ENCODE data around the gene ACVR1.

ACVR1 gene

DNA sequence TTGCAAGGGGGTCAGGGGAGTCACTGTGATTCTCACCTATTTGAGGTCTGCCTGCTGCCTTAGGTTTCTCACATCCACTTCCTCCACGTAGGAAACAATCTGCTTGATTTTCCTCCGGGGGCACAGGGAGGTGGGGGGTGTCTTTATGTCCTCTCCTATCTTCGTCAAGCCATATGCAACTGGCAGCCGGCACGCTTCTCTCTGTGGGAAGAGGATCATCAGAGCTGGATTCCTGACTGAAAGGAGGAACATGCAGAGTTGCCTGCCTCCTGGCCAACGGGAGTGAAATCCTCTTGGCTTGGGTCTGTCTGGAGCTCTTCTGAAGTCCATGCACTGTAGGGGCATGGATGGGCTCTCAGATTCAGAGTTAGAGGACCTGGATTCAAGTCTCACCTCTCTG is 43.1 kb upstream of the ACVR1 start:
- no peak for DNase-seq (ENCODE audit: low read depth)
- TF ChIP-seq, protein P1, sequence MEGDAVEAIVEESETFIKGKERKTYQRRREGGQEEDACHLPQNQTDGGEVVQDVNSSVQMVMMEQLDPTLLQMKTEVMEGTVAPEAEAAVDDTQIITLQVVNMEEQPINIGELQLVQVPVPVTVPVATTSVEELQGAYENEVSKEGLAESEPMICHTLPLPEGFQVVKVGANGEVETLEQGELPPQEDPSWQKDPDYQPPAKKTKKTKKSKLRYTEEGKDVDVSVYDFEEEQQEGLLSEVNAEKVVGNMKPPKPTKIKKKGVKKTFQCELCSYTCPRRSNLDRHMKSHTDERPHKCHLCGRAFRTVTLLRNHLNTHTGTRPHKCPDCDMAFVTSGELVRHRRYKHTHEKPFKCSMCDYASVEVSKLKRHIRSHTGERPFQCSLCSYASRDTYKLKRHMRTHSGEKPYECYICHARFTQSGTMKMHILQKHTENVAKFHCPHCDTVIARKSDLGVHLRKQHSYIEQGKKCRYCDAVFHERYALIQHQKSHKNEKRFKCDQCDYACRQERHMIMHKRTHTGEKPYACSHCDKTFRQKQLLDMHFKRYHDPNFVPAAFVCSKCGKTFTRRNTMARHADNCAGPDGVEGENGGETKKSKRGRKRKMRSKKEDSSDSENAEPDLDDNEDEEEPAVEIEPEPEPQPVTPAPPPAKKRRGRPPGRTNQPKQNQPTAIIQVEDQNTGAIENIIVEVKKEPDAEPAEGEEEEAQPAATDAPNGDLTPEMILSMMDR (IDR thresholded peaks at IDR 0.05; ENCODE audit: low read depth, low read length, missing control alignments) = no peak

DNA sequence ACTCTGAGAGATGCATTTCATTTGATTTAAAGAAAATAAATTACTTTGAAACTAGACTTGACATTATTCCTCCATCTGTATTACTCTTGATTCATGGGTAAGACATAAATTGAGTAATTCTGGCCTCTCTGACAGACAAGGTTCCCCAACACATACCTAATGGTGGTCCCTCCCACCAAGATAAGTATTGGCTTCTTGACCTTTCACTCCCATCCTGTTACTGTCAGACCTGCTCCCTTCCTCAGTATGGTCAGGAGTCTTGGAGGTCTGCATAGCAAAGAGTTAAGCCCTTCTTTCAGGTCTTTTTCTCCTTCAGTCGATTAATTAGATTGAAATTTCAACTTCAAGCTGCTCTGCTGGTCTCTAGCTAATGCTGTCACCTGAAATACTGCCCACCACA is 42.2 kb upstream of the ACVR1 start:
- TF ChIP-seq, protein P1 (IDR thresholded peaks at IDR 0.05; ENCODE audit: low read depth, low read length, missing control alignments) = no peak
- H3K4me3 ChIP-seq (ENCODE audit: low read depth, low read length) = no peak overlapping the region
- no peak for DNase-seq (ENCODE audit: low read depth)

More for the DNA sequence above, 43.1 kb upstream of the ACVR1 start:
- no peak overlapping the region for H3K4me3 ChIP-seq (ENCODE audit: low read depth, low read length)

DNA sequence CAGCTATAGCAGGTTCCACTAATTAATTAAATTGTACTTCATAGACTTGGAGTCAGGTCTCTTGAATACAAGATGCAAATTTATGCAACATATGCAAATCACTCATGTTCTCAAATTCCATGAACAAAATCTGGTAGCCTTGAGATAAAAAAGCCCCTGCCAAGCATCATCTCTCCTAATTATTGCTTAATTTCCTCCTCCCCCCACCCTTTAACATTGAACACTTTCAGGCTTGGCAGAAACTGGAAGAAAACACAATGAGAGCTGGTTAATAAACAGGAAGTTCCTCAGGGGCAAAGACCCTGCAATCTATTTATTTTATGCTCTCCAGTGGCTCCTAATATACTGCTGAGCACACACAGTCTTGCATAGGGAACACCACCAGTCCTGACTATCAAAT is 35.6 kb upstream of the ACVR1 start:
- TF ChIP-seq, protein P1 (IDR thresholded peaks at IDR 0.05; ENCODE audit: low read depth, low read length, missing control alignments) = no peak
- H3K4me3 ChIP-seq (ENCODE audit: low read depth, low read length) = no peak overlapping the region
- DNase-seq (ENCODE audit: low read depth) = no peak

- TF ChIP-seq, protein P1 (IDR thresholded peaks at IDR 0.05; ENCODE audit: low read depth, low read length, missing control alignments) = no peak
- no peak overlapping the region for H3K4me3 ChIP-seq (ENCODE audit: low read depth, low read length)
- DNase-seq (ENCODE audit: low read depth) = no peak
These were observed 35.1 kb upstream of the ACVR1 start for GRCh38 chr2:157911246-157911645.

DNA sequence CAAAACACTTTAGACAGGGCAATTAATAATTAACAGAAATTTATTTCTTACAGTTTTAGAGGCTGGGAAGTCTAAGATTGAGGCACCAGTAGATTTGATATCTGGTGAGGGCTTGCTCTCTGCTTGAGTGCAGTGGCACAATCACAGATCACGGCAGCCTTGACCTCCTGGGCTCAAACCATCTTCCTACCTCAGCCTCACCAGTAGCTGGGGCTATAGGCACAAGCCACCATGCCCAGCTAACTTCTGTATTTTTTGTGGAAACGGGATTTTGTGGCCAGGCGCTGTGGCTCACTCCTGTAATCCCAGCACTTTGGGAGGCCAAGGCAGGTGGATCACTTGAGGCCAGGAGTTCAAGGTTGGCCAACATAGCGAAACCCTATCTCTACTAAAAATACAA is 29.0 kb upstream of the ACVR1 start:
- no peak for DNase-seq (ENCODE audit: low read depth)
- TF ChIP-seq, protein P1 (IDR thresholded peaks at IDR 0.05; ENCODE audit: low read depth, low read length, missing control alignments) = no peak
- H3K4me3 ChIP-seq (ENCODE audit: low read depth, low read length) = no peak overlapping the region

DNA sequence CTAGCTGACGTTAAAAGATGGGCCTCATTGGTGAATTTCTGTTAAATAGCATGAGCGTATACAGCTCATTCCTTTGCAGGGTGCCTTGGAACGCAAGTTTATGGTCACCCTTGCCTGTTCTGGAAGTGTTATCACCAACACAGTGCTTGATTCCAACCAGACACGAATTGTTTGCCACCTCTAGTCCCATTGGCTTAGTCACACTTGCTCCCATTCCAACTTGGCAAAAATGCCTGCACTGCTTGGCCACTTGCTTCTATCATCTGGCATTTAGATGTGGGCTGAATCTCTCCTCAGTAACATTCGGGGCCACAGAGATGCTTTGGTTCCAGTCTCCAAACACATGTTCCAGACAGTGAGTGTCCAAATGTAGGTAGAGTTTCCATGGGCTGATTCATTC is 27.5 kb upstream of the ACVR1 start:
- DNase-seq (ENCODE audit: low read depth) = no peak
- no peak overlapping the region for H3K4me3 ChIP-seq (ENCODE audit: low read depth, low read length)
- TF ChIP-seq, protein P1 (IDR thresholded peaks at IDR 0.05; ENCODE audit: low read depth, low read length, missing control alignments) = no peak

DNA sequence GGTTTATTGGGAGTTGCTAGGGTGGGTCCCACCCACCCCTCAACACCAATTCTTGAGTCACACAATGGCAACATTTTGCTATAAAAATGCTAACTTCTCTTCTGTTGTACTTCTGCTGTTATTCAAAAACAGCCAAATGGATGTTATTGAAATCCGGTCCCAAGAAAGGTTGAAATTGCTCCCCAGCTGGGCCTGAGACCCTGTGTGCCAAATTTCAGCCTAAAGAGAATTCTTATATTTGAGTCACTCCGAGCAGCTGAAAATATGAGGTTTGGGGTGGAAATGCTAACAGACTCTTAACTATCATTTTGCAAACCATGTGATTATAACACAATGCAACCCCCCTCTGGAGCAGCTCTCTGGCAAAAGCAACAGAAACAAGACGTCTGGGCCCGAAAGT is 27.0 kb upstream of the ACVR1 start:
- H3K4me3 ChIP-seq (ENCODE audit: low read depth, low read length) = no peak overlapping the region
- DNase-seq (ENCODE audit: low read depth) = no peak
- TF ChIP-seq, protein P1 (IDR thresholded peaks at IDR 0.05; ENCODE audit: low read depth, low read length, missing control alignments) = no peak
